ENCODE measurements around the gene TBCB. TPM values are rescaled to one million over a fixed set of nuclear protein-coding genes. Genes with fewer than 3 reads are reported as not detected.

TBCB gene
- total and polyA plus RNA-seq, 2 experiments from 2014 or later = 279 to 304 TPM

GRCh38 chr19:36150586-36150985, 35.3 kb downstream of the TBCB start:
- DNase-seq = no peak
- Histone ChIP-seq H3K4me1 (ENCODE audit: insufficient read depth) (no peaks in the 10 kb centered on the region), H3K9me3 (ENCODE audit: low read depth) (no peaks in the 10 kb centered on the region), H3K36me3 (ENCODE audit: low read depth) (peaks cover 8% of the 10 kb centered on the region), H4K20me1 (ENCODE audit: insufficient read depth) (no peaks in the 10 kb centered on the region), H3K9ac (no peak overlapping the region), H3K4me2 (ENCODE audit: unreplicated experiment) (no peak overlapping the region), H3K4me3 (no peak overlapping the region), H3K27me3 (replicated peaks; ENCODE audit: insufficient read depth) (no peaks in the 10 kb centered on the region), H3K9me2 (ENCODE audit: insufficient read depth) (no peaks in the 10 kb centered on the region), H2AFZ (no peak overlapping the region), H3K79me2 (ENCODE audit: insufficient read depth) (peaks cover 9% of the 10 kb centered on the region), H3K27ac (peak overlapping the region; percentile 3; the same call in 1 of the 2 replicates), H3F3A (ENCODE audit: insufficient read depth) (peaks cover 12% of the 10 kb centered on the region; the same call in 1 of the 2 replicates)
- no peak for TF ChIP-seq EZH2 (IDR thresholded peaks at IDR 0.05; ENCODE audit: insufficient read depth, poor library complexity, severe bottlenecking)
- no peak for TF ChIP-seq EZH2phosphoT487 (IDR thresholded peaks at IDR 0.05; ENCODE audit: insufficient read depth, low read depth)
- in situ Hi-C loops (cut with MboI) = no loop called here
- WGBS, 2 experiments (ENCODE audit: low coverage in 1 of 2, low lambda C conversion rate in 2 of 2, missing lambda C conversion rate in 2 of 2) = 72 to 73% methylated on average over 5 of the region's 5 CpGs

GRCh38 chr19:36151144-36152018, 36.1 kb downstream of the TBCB start:
- Histone ChIP-seq H3K4me3 (peak overlapping the region; percentile 71), H3K9me2 (ENCODE audit: insufficient read depth) (no peaks in the 10 kb centered on the region), H3K27ac (peak overlapping the region; percentile 53), H3K9ac (peak overlapping the region; percentile 76), H3K4me2 (ENCODE audit: unreplicated experiment) (peak overlapping the region; percentile 76), H3K36me3 (ENCODE audit: low read depth) (peaks cover under 1% of the 10 kb centered on the region; the same call in 1 of the 2 replicates), H3K4me1 (ENCODE audit: insufficient read depth) (no peaks in the 10 kb centered on the region), H3K9me3 (ENCODE audit: low read depth) (no peaks in the 10 kb centered on the region), H2AFZ (0 out of 2 replicates have a peak overlapping the region, but pooled peaks have one; percentile 53), H3K79me2 (ENCODE audit: insufficient read depth) (peaks cover 1% of the 10 kb centered on the region; the same call in 1 of the 2 replicates), H3K27me3 (replicated peaks; ENCODE audit: insufficient read depth) (no peaks in the 10 kb centered on the region), H3F3A (ENCODE audit: insufficient read depth) (peaks cover 12% of the 10 kb centered on the region; the same call in 1 of the 2 replicates), H4K20me1 (ENCODE audit: insufficient read depth) (no peaks in the 10 kb centered on the region)
- in situ Hi-C loops (cut with MboI) = no loop called here
- peak; percentile 44 for DNase-seq
- 43 to 47% methylated on average over 24 to 47 of the region's 47 CpGs for WGBS, 2 experiments (ENCODE audit: low coverage in 1 of 2, low lambda C conversion rate in 2 of 2, missing lambda C conversion rate in 2 of 2)
- TF ChIP-seq EZH2 (IDR thresholded peaks at IDR 0.05; ENCODE audit: insufficient read depth, poor library complexity, severe bottlenecking) (no peak), EZH2phosphoT487 (IDR thresholded peaks at IDR 0.05; ENCODE audit: insufficient read depth, low read depth) (no peak)

GRCh38 chr19:36152019-36152351, 36.7 kb downstream of the TBCB start:
- TF ChIP-seq EZH2 (IDR thresholded peaks at IDR 0.05; ENCODE audit: insufficient read depth, poor library complexity, severe bottlenecking) = no peak
- TF ChIP-seq EZH2phosphoT487 (IDR thresholded peaks at IDR 0.05; ENCODE audit: insufficient read depth, low read depth) = no peak
- Histone ChIP-seq H3K27me3 (replicated peaks; ENCODE audit: insufficient read depth) (no peaks in the 10 kb centered on the region), H3F3A (ENCODE audit: insufficient read depth) (peaks cover 12% of the 10 kb centered on the region; the same call in 1 of the 2 replicates), H3K4me2 (ENCODE audit: unreplicated experiment) (peak overlapping the region; percentile 76), H3K36me3 (ENCODE audit: low read depth) (no peaks in the 10 kb centered on the region), H3K9me3 (ENCODE audit: low read depth) (no peaks in the 10 kb centered on the region), H3K9ac (peak overlapping the region; percentile 76), H3K79me2 (ENCODE audit: insufficient read depth) (no peaks in the 10 kb centered on the region), H2AFZ (0 out of 2 replicates have a peak overlapping the region, but pooled peaks have one; percentile 53), H4K20me1 (ENCODE audit: insufficient read depth) (no peaks in the 10 kb centered on the region), H3K4me1 (ENCODE audit: insufficient read depth) (no peaks in the 10 kb centered on the region), H3K27ac (peak overlapping the region; percentile 53), H3K4me3 (peak overlapping the region; percentile 71), H3K9me2 (ENCODE audit: insufficient read depth) (no peaks in the 10 kb centered on the region)
- 35 to 59% methylated on average over 10 to 16 of the region's 16 CpGs for WGBS, 2 experiments (ENCODE audit: low coverage in 1 of 2, low lambda C conversion rate in 2 of 2, missing lambda C conversion rate in 2 of 2)
- in situ Hi-C loops (cut with MboI) = no loop called here
- peak; percentile 25 for DNase-seq

GRCh38 chr19:36152352-36153091, 37.3 kb downstream of the TBCB start, which contains the start of gene COX7A1:
Gene COX7A1, minus strand, starts transcription at chr19:36152447. Its CDS starts 40 bp downstream, at chr19:36152407.
- peak; percentile 65 for DNase-seq
- no peaks in the 10 kb centered on the region for H3K9me2 ChIP-seq (ENCODE audit: insufficient read depth)
- peak within 1 kb of the TSS; percentile 71 for H3K4me3 ChIP-seq
- WGBS, 2 experiments (ENCODE audit: low coverage in 1 of 2, low lambda C conversion rate in 2 of 2, missing lambda C conversion rate in 2 of 2) = 33 to 41% methylated on average over 32 to 40 of the region's 40 CpGs
- H4K20me1 ChIP-seq (ENCODE audit: insufficient read depth) = no peaks in the 10 kb centered on the region
- H3K27ac ChIP-seq = peak within 1 kb of the TSS; percentile 53
- no peaks in the 10 kb centered on the region for H3K36me3 ChIP-seq (ENCODE audit: low read depth)
- in situ Hi-C loops (cut with MboI) = no loop called here
- TF ChIP-seq EZH2 (IDR thresholded peaks at IDR 0.05; ENCODE audit: insufficient read depth, poor library complexity, severe bottlenecking) (no peak), EZH2phosphoT487 (IDR thresholded peaks at IDR 0.05; ENCODE audit: insufficient read depth, low read depth) (no peak)
- peaks cover 12% of the 10 kb centered on the region; the same call in 1 of the 2 replicates for H3F3A ChIP-seq (ENCODE audit: insufficient read depth)
- H3K4me2 ChIP-seq (ENCODE audit: unreplicated experiment) = peak within 1 kb of the TSS; percentile 76
- H3K9ac ChIP-seq = peak within 1 kb of the TSS; percentile 76
- H3K79me2 ChIP-seq (ENCODE audit: insufficient read depth) = no peaks in the 10 kb centered on the region
- no peaks in the 10 kb centered on the region for H3K27me3 ChIP-seq (replicated peaks; ENCODE audit: insufficient read depth)
- H2AFZ ChIP-seq = 0 out of 2 replicates have a peak within 1 kb of the TSS, but pooled peaks have one; percentile 53
- H3K9me3 ChIP-seq (ENCODE audit: low read depth) = no peaks in the 10 kb centered on the region
- no peaks in the 10 kb centered on the region for H3K4me1 ChIP-seq (ENCODE audit: insufficient read depth)

All from GM23248 (cell line).